IPS-NIHi7 (cell line): ENCODE measurements around the gene WTIP.
"Not testable (repeated sequence)": the region's sequence is repeated elsewhere in the genome, so short reads cannot be mapped to it uniquely, and the experiment has no call there.

Experiments
- DNase-seq: peaks from one replicate; pipeline ENCODE4 v3.0.0; 2012; ENCODE audit warnings: mixed read lengths; ENCODE audit errors: extremely low spot score

The WTIP gene

DNA sequence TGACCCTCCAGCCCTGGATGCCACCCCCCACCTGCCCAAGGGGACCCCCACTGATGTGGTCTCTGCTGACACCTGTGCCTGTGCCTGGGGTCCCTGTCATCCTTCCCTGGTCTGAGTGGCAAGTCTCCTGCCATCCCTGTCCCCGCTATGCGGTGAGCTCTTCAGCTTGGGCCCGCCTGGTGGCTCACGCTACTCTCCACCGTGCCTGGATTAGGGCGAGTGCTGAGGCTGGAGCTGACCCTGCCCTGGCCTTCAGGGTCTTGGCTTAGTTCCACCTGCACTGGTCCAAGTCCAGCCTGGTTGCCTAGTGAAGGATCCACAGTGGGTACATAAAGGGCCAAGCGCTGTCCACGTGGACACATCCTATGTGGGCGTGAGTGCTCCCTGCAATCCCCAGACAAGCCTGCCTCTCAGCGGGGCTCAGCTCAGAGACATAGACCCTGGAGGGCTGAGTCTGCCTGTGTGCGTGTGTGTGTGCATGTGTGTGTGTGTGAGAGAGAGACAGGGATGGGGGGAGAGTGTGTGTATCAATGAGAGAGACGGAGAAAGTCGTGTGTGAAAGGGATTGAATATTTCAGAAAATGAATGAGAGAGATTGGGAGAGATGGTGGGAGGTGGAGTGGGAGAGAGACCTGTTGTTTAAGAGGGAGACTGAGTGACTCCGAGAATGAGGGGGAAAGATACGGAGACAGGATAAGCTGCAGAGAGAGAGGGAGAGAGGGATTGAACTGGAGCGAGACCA, 22.1 kb downstream of the WTIP start:
- DNase-seq, result no peak

DNA sequence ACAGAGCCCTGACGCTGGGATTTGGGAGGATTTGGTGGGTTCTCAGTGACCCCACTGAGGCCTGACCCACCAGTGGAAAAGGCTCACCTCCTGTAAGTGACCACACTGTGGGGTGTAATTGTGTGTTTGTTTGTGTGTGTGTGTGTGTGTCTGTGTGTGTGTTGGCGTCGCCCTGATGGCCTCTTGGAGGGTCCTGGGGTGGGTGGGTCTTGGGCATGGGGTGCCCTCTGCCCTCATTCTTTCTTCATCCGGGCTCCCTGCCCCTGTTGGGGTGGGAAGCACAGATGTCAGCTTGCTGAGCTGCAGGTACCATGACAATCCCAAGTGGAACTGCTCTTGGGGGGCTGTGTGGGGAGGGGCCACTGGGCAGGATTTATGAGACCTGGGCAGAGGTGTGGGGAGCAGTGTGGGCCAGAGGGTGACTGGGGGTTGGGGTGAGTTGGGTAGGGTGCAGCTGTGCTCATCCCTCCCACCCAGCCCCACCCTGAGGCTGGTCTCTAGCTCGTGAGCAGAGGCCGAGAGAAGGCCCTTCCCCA, 22.8 kb downstream of the WTIP start:
- no peak for DNase-seq

DNA sequence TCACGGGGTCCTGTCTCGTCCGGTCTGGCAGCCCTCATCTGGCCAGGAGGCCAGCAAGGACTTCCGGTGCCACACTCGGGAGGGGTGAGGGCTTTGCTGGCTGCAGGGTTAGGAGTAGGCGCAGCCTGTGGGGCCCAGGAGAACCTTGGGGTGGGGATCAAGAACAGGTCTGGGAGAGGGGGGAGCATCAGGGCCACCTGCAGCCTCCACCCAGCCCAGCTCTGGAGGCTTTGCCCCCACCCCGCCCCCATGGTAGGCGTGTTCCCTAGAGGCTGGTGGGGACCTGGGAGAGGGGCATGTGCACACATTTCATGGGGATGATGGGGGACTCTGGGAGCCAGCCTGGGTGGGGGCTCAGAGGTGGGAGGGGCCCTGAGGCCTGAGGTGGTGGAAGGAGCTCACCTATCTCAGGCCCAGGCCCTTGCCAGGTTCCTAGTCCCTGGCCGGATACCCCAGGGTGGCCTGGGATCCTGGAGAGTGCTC, 23.3 kb downstream of the WTIP start:
- no peak for DNase-seq

DNA sequence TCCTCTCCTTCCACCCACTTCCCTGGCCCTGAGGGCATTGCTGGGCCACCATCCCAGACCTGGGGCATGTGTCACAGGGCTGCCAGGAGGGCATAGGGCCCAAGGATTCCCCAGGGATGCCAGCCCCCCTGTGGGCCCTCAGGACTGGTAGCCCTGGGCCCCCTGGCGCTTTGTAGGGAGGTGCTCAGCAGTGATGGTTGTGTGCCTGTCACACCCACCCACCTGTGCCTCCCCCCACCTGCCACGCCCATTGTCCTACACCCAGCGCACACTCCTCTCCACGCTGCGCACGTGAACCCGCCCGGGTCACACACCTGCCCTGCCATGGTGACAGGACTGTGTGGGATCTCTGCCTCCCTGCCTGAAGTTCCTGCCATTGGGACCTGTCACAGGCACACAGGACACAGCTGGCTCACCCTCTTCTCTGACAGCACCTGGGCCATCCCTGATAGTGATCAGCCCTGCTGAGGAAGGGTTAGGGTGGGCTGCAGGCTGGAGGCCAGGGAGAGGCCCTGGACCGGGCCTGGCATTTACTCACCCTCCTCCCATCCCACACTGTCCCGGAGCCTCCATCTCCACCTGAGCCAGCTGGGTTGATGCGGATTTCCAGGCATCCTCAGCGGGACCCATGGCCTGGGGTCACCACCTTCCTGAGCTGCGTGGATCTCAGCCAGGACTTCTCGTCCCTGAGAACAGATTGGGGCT, 23.9 kb downstream of the WTIP start:
- no peak for DNase-seq

DNA sequence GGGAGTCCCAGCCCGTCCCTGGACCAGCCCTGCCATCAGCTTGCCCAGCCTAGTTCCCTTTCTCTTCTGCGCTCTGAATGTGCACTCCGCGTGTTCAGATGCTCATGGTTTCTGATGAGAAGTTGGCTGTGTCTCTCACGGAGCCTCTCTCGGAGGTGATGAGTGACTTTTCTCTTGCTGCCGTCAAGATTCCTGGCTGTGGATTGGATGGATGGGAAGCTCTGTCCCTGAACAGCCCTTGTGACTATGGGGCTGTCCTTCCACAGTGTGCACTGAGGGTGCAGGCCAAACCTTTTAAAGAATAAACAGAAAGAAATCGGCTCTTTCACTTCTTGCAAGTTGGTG, 24.4 kb downstream of the WTIP start:
- no peak for DNase-seq

DNA sequence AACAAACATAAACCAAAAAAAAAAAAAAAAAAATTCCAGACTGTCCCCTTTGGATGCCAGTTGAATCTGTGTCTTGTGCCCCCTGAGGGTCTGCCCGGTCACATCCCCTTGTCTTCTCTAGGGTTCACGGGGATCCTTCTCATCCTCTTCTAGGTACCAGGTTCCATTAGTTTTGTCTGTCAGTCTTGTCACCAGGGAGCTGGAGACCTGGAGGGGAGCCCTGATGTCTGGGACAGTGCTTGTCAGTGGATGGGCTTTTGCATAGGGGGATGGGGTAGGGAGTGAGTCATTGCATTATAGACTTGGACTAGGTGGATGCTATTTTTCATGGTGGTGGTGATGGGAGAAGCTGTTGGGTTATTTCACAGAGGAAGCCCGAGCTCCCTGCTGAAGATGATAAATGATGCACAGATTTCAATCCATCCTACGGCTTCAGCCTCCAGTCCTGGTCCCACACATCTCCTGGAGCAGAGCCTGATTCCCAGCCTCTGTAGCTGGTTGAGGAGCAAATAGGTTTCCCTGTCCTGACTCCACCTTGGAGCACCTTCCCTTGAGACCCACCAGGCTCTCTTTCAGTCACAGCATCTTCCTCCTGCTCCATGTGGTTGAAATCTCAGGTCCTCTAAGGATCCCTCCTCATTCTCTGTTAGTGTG, 26.0 kb downstream of the WTIP start:
- no peak for DNase-seq

DNA sequence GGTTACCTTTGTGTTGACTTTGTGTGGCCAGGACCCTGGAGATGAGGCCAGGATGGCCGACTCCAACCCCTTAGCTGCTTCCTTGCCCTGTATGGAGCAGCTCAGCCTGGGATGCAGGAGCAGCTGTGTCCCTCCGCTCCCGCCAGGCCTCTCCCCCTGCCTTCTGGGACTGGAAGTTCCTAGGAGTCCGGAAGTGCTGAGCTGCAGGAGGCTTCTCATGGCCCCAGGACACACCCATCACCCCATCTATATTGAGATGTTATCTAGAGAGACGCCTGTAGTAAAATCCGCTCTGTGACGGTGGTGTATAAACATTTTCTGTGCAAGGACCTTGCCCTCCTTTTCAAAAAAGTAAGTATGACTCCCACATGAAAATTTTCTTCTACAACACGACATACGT, 27.0 kb downstream of the WTIP start:
- DNase-seq, result no peak

DNA sequence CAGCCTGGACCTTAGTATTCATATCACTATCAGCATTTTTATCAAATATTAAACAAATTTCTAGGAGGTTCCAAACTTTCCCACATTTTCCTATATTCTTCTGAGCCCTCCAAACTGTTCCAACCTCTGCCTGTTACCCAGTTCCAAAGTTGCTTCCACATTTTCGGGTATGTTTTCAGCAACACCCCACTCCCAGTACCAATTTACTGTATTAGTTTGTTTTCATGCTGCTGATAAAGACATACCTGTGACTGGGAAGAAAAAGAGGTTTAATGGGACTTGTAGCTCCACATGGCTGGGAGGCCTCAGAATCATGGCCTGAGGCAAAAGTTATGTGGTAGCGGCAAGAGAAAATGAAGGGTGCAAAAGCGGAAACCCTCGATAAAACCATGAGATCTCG, 29.3 kb downstream of the WTIP start:
- DNase-seq, result not testable (repeated sequence)

DNA sequence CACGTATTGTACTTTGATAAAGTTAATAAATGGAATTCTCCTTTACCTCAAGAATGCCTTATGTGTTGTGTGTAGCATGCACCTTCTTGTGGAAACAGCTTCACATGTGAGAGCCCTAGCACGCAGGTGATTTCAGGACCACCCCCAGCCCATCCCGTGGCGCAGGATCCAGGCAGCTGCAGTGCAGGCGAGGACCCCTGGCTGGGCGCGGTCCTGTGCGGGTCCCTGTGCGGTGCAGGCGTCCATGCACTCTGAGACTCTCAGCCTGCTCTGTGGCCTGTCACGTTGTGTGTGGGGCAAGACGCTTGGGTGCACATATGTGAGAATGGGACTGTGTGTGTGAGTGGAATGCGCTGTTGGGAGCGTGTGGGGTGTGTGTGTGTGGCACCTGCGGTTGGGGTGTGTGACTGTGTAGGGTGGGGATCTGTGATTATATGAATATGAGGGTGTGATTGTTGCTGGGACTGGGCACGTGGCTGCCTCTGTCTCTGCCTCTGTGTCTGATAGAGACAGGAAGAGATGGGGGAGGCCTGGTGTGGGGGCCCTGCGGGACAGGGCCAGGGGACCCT, 30.8 kb downstream of the WTIP start:
- no peak for DNase-seq

DNA sequence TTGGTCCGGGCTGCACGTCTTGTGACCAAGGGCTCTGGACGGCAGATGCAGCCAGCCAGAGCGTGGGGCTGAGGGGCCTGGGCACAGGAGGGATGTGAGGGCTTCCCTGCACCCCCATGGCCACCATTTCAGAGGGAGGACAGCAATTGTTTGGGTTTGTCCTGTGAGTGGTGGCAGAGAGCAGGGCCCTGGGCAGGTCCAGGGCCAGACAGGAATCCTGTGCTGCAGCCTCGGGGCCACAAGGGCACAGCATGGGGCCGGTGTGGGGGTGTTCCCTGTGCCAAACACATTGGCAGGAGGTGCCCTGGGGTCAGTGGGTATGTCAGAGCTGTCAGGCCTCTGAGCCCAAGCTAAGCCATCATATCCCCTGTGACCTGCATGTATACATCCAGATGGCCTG, 32.2 kb downstream of the WTIP start:
- no peak for DNase-seq

DNA sequence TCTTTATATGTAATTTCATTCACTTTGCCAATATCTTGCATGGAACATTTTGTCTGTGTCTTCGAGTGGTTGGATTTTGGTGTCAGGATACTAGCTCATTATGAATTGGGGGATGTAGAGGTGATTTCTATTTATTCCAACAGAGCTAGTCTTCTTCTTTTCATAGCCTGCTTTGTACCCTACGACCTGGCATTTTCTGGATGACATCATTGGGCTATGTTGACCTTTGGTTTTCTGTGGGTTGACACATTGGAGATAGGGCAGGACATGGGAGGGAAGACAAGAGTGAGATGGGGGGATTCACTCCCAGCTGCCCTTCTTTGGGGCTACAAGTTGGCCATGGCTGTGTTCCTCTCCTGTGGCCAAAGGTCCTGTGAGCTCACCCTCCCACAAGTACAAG, 38.0 kb downstream of the WTIP start:
- DNase-seq, result no peak

DNA sequence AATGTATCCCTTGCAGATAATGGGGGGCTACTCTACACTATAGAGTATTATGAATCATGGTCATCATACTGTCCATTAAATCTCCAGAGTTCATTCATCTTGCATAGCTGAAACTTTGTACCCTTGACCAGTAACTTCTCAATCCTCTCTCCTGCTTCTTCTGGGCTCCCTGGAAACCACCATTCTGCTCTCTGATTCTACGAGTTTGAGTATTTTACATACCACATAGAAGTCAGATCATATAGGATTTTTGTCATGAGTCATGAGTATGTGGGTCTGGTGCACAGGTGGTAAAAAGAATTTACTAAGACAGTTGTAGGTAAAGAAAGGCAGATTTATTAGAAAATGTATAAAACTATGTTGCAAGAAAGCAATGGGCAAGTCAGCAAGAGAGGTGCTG, 41.9 kb downstream of the WTIP start:
- no peak for DNase-seq

DNA sequence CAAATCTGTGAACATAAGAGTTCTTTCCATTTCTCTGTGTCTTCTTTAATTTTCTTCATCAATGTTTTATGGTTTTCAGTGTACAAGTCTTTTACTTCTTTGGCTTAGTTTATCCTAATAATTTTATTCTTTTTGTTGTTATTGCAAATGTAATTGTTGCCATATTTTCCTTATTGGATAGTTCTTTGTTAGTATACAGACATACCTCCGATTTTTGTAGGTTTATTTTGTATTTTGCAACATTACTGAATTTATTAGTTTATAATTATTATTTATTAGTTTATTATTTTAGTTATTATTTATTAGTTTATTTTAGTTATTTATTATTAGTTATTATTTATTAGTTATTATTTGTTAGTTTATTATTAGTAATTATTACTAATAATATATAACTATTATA, 43.4 kb downstream of the WTIP start:
- DNase-seq, result no peak

DNA sequence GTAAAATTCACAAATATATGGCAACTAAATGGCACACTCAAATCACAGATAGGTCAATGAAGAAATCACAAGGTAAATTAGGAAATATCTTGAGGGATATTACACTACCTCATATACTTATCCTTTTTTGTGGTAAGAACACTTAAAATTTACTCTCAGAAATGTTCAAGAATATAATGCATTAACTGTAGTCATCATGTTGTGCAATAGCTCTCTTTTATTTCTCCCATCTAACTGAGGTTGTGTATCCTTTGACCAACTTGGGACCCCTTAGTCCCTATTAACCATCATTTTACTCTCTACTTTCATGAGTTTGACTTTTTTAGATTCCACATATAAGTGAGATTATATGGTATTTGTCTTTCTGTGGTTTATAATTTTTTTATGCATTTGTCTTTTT, 52.6 kb downstream of the WTIP start:
- no peak for DNase-seq

DNA sequence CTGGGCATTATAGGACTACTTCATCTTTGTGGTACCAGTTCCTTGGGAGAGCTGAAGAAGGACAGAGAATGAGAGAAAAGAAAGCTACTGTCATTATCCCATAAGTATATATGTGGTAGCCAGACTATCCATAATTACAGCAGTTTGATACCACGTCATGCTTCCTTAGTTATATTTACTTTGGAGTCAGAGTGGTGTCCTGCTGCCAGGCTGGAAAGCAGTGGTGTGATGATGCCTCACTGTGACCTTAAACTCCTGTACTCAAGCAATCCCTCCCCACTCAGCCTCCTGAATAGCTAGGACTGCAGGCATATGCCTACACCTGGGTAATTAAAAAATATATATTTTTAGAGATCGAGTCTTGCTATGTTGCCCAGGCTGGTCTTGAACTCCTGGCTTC, 57.8 kb downstream of the WTIP start:
- no peak for DNase-seq

DNA sequence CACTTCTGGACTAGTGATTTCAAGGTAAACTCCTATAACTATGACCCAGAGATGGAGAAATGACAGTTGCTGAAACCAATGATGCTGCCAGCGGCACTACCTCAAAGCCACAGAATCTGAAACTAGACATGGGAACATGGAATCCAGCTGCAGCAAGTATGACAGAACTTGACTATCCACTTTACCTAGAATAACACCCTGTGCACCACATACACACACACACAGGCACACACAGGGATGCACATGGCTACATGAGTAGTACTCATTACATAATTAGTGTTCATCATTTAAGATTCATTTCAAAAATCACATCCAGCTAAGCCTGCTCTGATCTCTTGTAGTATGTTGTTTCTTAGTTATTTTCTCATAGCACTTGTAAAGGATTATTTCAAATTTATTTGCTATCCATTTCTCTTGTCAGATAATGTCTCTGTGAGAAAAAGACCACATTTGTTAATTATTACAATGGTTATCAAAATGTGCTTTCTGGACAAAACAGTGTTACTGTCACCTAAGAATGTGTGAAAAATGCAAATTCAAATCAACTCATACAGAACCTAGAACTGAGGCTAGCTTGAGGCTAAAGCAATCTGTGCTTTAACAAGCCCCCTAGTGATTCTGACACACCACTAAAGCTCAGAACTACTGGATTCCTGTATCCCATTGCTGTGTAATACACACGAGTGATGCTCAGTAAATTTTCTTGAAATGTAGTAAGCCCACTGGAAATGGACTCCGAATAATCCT, 59.4 kb downstream of the WTIP start:
- no peak for DNase-seq

DNA sequence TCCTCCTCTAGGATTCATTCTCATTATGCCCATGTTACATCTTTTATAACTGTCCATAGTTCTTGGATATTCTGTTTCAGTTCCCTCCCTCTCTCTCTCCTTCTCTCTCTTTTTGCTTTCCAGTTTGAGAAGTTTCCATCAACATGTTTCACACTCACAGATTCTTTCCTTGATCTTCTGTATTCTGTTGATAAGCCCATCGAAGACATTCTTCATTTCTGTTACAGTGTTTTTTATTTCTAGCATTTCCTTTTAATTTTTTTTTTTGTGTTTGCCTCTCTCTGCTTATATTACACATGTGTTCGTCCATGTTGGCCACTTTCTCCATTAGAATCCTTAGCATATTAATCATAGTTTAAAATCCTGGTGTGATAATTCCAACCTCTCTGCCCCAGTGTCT, 68.3 kb downstream of the WTIP start:
- DNase-seq, result no peak

DNA sequence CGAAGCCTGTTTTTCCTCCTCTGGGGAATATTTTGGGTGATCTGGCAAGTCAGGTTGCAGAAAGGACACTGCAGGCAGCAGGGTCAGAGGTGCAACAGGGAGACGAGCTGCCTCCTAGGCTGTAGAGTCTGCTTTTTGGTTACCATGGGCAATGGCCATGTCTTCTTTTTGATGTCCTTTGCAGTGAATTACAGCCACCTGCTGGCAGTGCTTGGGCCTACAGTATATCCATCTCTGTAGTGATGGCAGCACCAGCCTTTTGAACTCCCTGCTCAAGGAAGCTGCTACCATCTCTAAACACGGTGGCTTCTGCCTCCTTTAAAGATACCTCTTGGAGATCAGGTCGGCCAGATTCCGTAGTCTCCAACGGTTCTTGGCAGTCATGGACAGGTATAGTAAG, 73.9 kb downstream of the WTIP start:
- DNase-seq, result peak; percentile 51

DNA sequence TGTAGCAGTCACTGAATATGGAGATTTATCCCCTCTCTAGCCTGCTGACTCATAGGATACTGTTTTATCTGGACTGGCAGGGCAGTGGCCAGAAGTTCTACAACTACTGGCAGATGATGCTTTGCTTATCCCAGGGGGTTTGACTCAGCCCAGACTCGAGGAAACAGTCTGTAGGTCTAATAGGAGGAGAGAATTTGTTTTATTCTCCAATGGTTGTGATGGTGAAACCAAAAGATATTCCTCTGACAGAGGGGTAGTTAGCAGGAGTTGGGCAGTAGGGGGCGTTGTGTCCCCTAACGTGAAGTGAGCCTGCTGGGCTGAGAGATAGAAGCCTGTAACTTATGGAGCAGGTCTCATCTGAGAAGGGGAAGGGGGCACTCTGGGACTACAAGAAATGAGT, 74.9 kb downstream of the WTIP start:
- DNase-seq, result peak; percentile 62

DNA sequence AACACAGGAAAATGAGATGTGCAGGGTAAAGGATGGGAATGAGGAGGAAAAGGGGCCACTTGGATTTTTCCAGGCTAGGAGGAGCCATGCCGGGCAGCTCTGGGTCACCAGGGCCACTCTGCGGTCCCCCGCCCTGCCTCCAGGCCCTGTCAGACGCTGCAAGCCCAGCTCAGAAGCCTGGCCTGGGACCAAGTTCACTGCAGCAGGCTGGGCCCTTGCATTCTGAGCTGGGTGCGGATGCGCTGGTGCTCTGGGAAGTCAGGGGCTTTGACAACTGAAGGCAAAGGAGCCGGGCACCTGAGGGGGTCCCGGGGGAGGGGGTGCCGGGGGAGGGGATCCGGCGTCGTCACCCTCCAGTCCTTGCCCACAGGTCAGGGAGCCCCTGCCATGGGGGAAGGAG, 77.5 kb downstream of the WTIP start:
- DNase-seq, result no peak

DNA sequence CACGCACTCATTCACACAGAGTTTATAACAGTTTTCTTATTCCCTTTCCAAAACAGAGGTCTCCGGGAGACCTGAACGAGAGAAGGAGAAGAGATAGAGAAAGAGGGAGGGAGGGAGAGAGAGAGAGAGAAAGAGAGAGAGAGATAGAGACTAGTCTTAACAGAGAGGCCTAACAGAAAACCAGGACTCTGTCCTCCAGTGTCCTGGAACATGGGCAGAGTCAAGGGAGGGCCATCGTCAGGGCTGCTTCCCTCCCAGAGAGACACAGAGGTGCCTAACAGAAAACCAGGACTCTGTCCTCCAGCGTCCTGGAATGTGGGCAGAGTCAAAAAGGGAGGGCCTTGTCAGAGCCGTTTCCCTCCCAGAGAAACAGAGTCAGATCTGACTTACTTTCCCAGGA, 78.7 kb downstream of the WTIP start:
- no peak for DNase-seq
